Measurements from ENCODE around the gene ARHGAP21. TPM values are rescaled to one million over a fixed set of nuclear protein-coding genes. Genes with fewer than 3 reads are reported as not detected.

ARHGAP21 gene
- 32.2 to 54.0 TPM (median 38.2 TPM) in 5 replicates for total RNA-seq (2022; extraction: Qiagen RNA extraction)

GRCh38 chr10:24723788-24724380 is at the start of gene ARHGAP21:
Gene ARHGAP21, minus strand, starts transcription at chr10:24723887. Its CDS starts 1,988 bp downstream, at chr10:24721899.

Other genes with a start within 250 kb of the ARHGAP21 start
- 15.3 to 19.8 TPM (median 16.4 TPM) in 5 replicates for gene PRTFDC1, start 228.7 kb upstream of the ARHGAP21 start, total RNA-seq (2022; extraction: Qiagen RNA extraction)

Data from A549 treated with AZD2906 at 1 μM for 4 hours (cell line).